ENCODE measurements around the gene S100PBP.

S100PBP gene

DNA sequence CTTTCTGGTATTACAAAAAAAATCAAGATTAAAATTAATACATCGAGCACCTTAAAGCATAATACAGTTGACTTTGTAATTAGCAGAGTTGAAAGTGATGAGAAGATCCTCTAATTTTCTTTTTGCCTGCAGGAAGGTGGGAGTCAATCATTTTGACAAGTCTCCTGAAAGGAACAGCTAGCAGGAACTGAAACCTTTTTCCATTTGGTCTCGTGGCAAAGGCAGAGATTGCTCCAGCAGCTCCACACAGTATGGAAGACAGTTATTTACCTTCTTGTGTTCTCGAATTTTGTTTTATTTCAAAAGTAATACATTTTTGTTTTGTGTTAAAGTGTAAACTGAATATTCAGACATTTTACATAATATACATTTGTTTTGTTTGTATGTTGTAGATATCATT, 7.7 kb downstream of the S100PBP start:
- peak; percentile 75 for DNase-seq (ENCODE audit: low spot score)

DNA sequence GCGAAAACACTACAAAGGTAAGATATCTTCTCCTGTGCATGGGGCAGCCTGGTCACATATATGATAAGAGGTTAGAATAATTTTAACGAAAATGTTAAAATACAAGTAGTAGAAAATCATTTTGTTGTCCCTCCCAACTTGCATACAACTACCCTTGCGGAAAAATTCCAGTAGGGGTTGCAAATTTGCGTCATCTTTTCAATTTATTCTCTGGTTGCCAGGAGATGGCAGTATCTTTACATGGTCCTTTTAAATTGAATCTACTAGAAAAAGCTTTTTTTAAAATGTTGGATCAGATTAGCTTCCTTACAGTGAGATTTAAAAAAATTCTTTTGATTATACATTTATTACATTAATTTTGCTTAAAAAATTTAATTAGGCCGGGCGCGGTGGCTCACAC, 10.9 kb downstream of the S100PBP start:
- no peak for DNase-seq (ENCODE audit: low spot score)

DNA sequence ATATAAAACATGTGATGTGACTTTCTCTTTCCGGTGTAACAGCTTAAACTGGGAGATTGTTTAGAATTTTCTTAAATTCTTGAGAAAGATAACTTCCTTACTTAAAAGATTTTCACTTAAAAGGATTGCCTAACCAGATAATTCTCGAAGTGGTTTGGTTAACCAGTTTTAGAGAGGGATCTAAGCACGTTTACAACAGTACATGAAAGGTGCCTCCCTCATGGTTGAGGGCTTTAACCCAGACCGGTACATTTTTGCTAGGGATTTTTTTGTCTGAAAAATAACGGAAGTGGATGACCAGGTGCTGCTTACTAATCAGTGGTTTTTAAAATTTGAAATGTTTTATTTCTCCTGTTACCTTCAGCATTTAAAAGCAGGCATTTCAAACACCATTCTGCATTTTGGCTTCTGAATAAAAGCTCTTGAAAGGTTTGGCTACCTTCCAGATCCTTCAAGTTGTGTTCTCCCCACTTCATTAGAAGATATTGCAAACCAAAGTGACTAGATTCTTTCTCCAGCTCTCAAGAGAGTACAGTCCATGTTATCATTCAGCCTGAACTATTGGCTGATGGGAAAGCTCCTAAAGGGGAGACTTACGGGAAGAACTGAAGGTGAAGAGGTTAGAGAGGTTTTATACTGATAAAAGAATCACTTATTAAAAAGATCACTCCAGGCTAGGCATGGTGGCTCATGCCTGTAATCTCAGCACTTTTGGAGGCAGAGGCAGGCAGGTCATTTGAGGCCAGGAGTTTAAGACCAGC, 12.8 kb downstream of the S100PBP start:
- DNase-seq (ENCODE audit: low spot score): no peak

DNA sequence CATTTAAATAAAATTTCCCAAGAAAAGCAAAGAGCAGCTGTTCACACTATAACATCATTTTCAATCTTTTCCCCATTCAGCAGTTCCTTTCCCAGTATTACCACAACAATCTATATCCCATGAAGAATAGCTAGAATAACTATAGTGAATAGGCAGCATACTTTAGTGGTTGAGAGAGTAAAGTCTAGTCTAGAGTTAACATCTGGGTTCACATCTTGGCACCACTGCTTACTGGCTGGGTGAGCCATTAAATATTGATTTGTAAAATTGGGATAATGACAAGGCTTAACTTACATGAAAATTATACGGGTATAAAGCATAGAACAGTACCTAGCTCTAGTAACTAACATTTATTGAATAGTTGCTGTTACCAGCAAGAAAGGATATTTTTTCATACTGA, 14.4 kb downstream of the S100PBP start:
- DNase-seq (ENCODE audit: low spot score): no peak

DNA sequence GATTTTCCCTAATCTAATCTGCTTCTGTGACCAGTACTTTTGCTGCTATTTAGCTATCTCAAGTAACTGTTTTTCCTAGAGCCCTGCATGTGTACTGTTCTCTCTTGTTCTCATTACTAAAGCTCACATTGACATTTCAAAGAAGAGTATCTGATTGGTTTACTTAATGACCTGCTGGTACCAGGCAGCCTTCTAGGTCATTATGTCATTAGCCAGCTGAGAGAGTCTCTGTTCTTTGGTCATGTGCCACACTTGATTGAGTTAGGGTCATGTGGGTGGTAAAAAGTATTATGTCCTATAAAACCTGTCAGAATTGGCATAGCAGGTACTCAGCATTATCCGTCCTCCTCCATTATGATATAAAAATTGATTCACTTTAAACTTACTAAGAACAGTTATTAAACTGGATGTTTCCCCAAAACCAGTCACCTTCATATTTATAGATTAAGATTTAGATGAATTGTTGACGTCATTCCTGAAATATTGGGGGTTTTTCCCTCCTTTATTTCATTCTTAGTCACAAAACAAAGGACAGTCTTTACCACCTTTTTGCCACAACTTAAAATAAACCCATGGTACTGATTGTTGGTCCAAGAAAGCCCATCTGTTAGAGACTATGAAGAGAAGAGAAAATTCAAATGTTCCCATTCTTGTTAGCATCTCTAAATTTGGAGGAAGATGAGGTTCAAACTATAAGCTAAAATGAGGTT, 31.1 kb downstream of the S100PBP start:
- DNase-seq (ENCODE audit: low spot score): no peak

DNA sequence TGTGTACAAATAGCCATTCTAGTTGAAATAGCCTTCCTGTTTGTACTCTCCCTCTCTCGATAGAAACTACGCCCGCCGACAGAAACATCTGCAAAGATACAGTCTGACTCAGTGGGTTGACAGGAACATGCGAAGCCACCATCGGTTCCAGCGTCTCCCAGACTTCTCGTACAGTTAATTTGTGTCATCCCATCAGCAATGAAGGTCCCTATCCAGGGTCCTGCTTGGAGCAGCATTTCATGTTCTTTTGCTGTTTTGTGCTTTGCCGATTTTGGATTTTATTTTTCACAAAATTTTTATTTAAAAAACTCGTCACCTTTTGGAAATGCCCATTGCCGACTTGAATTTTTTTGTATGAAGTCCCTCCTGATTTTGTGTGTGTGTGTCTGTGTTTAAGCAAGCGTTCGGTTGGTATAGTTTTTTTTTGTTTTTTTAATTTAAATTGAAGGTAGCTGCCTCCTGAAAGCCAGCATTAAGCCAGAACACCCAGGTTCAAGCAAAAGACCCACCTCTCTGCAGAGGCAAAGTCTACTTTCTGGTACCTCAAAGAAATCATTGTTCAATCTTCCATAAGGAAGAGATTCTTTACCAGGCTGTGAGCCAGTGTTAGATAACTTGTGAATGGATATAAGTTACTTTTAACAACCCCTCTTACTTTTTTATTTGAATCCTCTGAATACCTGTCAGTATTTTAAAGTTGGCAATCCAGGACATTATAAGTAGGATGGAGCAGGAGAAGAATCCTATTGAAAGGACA, 38.6 kb downstream of the S100PBP start:
- no peak for DNase-seq (ENCODE audit: low spot score)

DNA sequence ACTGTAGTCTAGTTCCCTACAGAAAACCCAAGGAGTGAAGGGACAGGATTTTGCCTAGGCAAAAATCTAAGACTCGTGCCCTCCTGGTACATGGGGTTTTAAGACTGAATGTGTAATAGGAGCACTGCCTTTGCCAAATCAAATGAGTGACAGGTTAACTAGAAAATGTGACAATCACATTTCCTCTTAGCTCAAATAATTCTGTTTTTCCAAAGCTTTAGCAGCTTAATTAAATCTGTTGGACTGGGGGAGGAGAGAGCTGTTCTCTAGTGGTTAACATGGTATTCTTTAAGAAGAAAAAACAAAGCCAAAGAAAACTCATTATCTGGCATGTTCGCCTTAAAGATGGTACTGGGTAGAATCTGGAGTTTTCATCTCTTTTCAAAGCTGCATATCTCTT, 40.7 kb downstream of the S100PBP start:
- DNase-seq (ENCODE audit: low spot score): peak; percentile 47

DNA sequence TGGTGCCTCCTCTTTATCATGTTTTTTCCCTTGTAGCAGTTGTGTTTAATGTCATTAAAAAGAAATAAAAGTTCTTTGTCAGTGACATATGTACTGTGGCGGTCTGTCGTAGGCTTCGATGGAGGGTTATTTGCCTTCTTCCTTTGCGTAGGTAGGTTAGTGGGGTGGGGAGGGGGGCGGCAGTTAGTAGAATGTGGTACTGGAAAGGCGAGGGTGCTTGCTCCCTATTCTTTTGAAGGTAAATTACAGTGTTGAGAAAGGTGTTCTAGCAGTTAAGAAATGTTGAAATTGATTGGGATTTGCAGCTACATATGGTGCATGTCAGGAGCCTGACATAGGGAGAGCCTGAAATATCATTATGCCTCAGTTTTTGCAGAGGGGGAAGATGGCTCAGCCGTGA, 41.3 kb downstream of the S100PBP start:
- DNase-seq (ENCODE audit: low spot score): peak; percentile 77

DNA sequence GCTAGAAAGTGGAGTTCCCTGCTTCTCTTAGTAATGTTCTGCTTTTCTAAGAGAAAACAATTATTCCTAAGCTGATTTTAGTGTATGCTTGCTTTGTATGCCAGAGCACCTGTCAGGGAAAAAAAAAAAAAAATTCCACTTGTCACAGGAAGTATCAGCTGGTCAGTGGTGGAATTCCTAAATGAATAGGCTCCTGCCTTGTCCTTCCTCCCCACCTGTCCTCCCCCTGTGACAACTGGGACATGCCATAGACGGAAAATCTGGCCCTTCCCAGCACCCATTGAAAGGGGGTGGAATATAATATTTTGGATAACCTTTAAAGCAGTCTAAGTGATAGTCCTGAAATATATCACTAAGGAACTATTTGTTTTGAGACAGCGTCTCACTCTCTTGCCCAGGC, 42.5 kb downstream of the S100PBP start:
- no peak for DNase-seq (ENCODE audit: low spot score)

DNA sequence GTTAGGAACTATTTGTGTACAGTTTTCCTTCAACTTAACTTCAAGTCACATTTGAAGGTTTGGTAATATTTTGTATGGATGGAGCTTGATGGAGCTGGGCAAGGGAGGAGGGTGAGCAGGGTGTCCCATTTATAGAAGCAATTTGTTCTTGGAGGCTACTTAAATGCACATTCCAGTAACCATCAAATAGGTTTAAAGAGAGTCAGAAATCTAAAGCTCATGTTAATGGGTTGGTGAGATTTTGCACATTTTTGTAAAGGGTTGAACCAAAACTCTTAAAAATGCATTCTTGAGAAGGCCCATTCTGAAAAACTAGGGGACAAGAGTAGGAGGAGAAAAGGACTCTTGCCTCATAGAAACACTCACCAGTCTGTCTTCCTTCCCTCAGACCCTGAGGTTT, 43.1 kb downstream of the S100PBP start:
- no peak for DNase-seq (ENCODE audit: low spot score)

DNA sequence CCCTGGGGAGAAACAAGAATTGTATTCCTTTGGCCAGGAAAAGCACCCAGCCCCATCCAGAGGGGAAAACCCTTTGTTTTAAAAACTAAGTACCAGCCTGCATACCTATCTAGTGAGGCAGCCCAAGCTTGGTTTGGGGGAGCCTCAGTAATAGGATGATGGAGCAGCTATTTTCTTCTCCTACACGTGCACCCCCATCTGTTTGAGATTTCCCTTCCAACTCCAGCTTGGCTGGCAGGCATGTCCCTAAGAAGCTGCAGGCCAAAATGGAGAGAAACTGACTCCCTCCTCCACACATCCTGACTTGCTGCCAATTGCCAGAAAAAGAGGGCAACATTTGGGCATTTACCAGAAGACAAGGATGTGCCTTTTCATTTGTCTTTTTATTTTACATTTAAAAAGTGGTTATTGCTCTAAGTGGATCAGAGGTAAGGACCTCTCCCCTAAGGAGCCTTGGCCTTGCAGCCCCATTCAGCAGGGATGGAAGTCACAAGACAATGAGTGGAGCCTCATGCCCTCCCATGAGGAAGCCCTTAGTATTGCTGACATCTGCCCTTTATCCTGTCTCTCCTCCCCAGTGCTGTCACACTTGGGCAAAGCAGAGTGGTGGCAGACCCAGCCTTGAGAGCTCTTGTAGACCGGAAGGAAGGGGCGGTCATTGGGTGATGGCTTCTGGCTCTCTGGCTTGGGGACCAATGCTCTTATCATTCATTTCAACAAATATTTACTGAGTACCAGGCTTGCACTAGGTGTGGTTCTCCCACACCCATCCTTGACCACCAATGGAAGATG, 44.6 kb downstream of the S100PBP start:
- no peak for DNase-seq (ENCODE audit: low spot score)

DNA sequence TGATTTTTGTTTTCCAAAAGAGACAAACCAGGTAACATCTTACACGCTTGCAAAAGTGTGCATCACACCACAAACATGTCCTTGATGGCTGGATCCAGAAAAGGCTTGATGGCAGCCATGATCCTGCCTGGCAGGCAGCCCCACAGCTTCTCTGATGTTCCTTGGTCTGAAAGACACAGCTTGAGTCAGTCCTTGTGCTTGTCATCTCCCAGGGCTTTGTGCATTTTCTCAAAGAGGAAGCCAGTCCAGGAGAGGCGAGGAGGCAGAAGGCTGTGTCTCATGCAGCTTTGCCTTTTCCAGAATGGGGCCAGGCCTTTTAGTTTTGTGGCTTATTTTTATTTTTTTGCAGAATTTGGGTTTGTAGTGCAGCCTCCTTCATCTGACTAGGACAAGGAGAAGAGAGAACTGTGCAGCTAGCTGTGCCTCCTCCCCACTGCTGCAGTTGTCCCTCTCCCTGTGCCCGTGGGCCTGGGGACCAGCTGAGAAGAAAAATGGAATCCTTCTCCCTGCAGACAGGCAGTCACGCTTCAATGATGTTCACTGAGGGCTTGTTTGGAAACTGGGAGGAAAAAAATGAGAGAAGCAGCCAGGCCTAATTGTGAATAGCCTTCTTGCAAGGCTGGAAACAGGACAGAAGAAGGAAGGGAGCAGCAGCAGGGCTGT, 45.9 kb downstream of the S100PBP start:
- DNase-seq (ENCODE audit: low spot score): no peak

DNA sequence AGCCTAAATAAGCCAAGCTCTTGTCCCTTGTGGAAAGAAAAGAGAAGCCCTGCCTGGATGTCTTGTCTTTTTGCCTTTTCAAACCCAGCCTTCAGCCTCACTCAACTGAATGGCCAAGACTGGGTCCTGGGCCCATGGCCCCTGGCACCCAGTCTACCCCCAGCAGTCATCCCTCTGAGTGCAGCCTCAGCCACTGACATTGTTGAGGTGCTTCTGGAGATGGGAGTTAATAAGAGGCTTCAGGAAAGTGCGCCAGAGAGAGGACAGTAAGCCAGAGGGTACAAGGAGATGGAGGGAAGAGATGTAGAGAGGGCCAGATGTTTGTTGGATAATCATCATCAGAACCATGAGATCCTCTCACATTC, 46.4 kb downstream of the S100PBP start:
- DNase-seq (ENCODE audit: low spot score): no peak

DNA sequence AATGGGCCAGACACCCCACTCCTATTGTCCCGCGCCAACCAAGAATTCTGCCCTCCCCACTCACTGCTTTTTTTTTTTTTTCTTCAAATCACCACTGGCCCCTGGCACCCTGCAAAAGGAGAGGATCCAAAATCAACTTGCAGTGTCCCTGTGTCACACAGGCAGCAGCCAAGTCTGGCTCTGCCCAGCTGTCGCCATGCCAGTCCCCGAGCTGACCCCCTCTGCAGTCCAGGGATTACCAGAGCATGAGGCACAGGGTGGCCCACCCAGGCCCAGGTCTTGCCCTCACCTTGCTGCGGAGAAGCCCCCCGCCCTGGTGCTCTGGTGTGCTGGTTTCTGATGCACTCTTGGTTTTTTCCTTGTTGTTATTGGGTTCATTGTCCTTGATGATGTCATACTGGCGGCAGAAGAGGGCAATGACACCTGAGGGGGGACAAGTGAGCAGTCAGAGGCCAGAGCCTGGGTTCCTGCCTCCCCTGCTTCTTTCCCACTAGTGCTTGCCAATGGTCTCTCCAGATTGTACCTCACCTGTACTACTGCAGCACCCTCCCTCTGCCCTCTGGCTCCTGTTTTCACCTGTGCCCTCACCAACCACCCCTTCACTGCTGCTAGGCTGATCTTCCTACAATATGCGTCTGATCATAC, 47.0 kb downstream of the S100PBP start:
- no peak for DNase-seq (ENCODE audit: low spot score)

DNA sequence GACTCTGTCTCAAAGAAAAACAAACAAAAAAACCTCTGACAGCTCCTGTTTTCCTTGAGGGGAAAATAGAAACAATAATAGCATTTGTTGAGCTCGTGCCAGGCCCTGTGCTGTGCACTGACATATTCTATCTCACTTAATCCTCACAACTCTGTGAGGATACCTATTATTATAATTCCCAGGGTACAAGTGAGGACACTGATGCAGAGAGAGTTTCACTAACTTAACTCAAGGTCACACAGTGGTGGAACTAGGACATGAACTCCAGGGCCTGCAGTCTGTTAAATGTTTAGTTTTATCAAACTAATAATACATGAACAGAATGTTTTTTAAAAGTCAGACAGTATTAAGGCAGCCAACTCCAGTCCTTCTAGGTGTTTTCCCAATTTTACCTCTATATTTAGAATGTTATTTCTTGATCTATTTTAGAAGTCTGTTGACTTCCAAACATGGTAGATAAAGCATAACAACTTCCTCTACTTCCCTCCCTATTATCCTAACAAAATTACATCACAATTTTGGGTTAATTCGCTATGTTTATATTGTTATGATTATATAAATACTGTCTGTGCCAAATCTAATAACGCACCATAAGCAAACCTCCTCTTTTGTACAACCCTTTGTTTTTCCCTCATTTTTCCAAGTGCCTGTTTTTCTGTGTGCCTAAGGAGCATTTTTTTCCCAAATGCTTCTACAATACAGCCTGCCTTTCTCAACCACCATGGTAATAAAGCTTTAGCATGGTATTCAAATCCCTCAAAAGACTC, 48.4 kb downstream of the S100PBP start:
- no peak for DNase-seq (ENCODE audit: low spot score)

DNA sequence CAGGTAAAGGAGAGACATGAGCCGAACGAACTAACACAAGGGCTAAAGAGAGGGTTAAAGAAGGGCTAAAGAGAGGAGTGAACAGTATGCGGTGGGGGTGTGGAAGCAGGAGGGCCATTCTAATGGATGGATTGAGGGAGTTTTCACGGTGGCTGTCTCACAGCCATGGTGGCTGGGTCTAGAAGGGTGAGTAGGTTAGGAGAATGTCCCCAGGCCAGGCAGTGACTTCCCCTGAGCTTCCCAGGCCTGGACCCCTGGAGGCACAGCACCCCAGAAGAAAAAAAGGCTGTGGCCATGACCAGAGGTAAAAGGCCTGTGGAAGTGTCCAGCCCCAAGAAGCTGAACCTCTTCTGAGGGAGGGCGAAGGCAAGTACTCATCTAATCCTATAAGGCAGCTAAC, 49.7 kb downstream of the S100PBP start:
- DNase-seq (ENCODE audit: low spot score): no peak

DNA sequence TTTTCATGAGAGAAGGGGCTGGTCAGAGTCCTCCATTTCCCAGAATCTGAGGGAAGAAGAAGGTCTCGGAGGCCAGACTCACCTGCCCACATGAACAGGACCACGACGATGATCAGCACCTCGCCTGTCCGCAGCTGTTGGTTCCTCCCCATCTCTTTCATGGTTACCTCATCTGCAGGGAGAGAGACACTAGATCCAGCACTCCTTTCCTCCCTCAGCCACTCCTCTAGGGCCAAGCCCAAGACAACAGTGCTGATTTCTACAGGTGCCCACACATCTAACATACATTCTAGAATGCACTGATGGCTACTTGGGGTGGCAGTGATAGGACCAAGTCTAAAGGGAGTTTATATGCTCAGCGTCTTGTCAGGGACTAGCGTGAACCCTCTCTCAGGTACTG, 50.2 kb downstream of the S100PBP start:
- DNase-seq (ENCODE audit: low spot score): no peak

DNA sequence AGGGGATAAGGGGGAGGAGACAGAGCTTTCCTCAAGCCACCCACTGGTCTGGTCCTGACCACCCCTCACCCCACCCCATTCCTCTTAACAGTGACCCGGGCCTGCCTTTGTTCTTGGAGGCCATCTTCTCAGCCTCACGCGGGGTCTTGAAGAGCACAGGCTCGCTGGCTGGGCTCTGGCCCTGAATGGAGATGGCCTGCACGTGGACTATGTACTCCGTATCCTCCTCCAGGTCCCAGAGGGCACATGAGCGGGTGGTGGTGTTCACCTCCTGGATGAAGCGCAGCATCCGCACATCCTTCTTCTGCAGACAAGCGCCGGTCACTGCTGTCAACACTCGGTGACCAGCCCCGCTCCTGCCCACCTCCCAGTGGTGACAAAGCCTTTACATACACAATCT, 50.6 kb downstream of the S100PBP start:
- no peak for DNase-seq (ENCODE audit: low spot score)

DNA sequence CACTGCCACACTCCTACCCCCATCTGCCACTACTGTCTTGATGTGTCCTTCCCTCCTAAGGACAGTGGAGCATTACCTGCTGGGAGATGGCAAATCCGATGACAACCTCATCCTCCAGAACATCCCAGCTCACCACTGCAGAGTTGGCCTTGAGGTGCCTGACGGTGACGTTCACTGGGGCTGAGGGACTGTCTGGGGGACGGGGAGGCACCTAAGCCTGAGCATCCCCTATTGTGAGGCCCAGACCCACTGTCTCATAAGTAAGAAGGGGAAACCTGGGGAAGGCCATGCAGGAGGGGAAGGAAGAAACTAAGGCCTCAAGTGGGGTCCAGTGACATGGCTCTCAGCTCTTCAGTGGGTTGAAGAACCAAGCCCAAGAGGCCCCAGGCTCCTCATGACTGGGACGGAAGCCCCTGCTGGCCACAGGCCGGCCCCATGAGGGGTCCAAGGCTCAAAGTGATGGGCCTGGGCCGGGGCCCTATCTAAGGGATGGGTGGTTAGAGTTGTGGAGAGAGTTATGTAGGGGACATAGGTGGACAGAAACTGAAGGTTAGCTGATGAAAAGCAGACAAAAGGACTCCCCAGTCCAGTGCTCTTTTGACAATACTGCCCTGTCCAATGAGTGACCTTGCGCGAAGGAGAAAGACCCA, 51.5 kb downstream of the S100PBP start:
- DNase-seq (ENCODE audit: low spot score): no peak
